ENCODE measurements around the gene IRAK3. TPM values are rescaled to one million over a fixed set of nuclear protein-coding genes. Genes with fewer than 3 reads are reported as not detected.

Gene IRAK3
- total RNA-seq, 4 donors from 2014 or later = 4.3 to 7.8 (median 5.4) TPM

DNA sequence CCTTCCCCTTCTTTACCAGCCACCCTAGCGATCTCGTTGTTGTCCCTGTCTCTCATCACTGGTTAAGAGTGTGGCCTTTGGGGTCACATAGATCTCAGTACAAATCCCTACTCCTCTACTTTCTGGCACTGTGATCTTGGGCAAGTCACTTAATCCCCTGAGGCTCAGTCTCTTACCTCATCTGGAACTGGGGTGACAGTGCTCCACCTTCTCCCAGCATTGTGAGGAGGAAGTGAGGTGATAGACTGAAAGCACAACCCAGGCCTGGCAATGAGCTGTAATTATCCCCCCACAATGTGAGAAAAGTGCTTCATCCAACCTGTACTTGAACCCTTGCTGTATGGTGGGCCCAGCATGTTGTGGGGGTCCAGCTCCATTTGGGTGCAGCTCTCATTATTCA lies 48.0 kb downstream of the IRAK3 start:
- Histone ChIP-seq H3K4me3 (no peak overlapping the region), H3K4me1 (peaks cover 0 to 6% of the 10 kb centered on the region in 2 donors), H3K9me3 (no peaks in the 10 kb centered on the region), H3K36me3 (no peaks in the 10 kb centered on the region), H3K27ac (no peak overlapping the region), H3K27me3 (peaks cover 0 to 3% (median 0%) of the 10 kb centered on the region in 3 donors)
- DNase-seq (no peak), ATAC-seq (no peak)
- in situ Hi-C loops (cut with MboI; ENCODE audit: low sequenced_read_pairs in 4 of 4) = no loop called here
- TF ChIP-seq, protein P1, sequence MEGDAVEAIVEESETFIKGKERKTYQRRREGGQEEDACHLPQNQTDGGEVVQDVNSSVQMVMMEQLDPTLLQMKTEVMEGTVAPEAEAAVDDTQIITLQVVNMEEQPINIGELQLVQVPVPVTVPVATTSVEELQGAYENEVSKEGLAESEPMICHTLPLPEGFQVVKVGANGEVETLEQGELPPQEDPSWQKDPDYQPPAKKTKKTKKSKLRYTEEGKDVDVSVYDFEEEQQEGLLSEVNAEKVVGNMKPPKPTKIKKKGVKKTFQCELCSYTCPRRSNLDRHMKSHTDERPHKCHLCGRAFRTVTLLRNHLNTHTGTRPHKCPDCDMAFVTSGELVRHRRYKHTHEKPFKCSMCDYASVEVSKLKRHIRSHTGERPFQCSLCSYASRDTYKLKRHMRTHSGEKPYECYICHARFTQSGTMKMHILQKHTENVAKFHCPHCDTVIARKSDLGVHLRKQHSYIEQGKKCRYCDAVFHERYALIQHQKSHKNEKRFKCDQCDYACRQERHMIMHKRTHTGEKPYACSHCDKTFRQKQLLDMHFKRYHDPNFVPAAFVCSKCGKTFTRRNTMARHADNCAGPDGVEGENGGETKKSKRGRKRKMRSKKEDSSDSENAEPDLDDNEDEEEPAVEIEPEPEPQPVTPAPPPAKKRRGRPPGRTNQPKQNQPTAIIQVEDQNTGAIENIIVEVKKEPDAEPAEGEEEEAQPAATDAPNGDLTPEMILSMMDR (IDR thresholded peaks at IDR 0.05 in 4 of 5, conservative IDR thresholded peaks at IDR 0.05 in 1 of 5) = no peak
- TF ChIP-seq POLR2A (IDR thresholded peaks at IDR 0.05) = no peak
- intact Hi-C loops (cut with DNase I; ENCODE audit: low total_unique reads) = loop anchor here (10.0 kb wide), 1 partner anchor 82 kb away; no protein-coding TSS in a partner anchor

DNA sequence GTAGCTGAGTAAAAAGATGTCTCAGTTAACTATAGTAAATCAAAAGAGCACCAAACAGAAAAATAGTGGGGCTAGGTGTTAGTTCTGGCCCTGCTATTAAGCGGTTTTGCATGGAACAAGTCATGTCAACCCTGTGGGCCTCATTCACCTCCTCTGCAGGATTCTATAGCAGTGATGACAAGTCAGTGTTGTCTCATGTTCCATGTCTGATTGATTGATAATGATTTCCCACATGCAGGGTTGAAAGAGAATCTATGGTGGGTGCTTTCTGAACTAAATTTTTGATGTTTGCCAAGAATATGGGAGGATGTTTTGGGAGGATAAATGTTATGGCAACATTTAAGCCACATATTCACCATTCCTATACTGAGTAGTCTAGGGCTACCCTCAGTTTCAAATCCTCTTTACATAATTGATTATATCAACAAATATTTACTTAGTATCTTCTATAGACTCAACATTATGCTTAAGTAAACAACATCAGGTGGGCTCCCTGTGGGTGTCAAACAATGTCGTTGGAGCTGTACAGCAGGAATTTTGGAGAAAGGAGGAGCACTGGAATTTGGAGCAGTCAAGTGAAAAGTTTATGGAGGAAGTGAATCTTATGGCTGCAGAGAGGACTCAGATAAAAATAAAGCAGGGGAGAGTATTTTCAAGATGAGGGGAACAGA lies 48.6 kb downstream of the IRAK3 start:
- TF ChIP-seq, protein P1 (IDR thresholded peaks at IDR 0.05 in 4 of 5, conservative IDR thresholded peaks at IDR 0.05 in 1 of 5) = no peak
- no peak for TF ChIP-seq POLR2A (IDR thresholded peaks at IDR 0.05)
- ATAC-seq (no peak), DNase-seq (no peak)
- peaks cover 0 to 6% of the 10 kb centered on the region in 2 donors for H3K4me1 ChIP-seq
- no peaks in the 10 kb centered on the region for H3K36me3 ChIP-seq
- no peak overlapping the region for H3K4me3 ChIP-seq
- no peak overlapping the region for H3K27ac ChIP-seq
- intact Hi-C loops (cut with DNase I; ENCODE audit: low total_unique reads) = loop anchor here (10.0 kb wide), 1 partner anchor 83 kb away; no protein-coding TSS in a partner anchor
- in situ Hi-C loops (cut with MboI; ENCODE audit: low sequenced_read_pairs in 4 of 4) = no loop called here
- H3K27me3 ChIP-seq = peaks cover 0 to 3% (median 0%) of the 10 kb centered on the region in 3 donors
- no peaks in the 10 kb centered on the region for H3K9me3 ChIP-seq

DNA sequence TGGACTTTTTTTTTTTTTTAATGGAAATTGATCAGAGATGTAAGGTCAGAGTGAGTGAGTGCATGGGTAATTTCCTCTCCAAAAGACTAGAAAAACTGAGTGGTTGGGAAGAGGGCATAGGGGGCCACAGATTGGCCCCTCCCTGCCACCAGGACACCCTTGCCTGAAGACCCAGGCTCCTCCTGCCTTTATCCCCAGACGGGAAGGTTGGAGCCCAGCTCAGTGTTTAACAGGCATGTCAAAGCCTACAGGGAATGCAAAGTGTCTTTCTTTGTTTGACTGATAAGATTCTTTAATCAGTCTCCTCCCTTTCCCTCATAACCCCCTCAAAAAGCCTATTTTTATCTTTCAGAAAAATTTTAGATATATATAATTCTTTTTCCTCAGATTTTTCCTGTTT lies 50.3 kb downstream of the IRAK3 start:
- Histone ChIP-seq H3K9me3 (no peaks in the 10 kb centered on the region), H3K27ac (no peak overlapping the region), H3K27me3 (peaks cover 0 to 3% (median 0%) of the 10 kb centered on the region in 3 donors), H3K4me1 (peaks cover 0 to 6% of the 10 kb centered on the region in 2 donors), H3K4me3 (no peak overlapping the region), H3K36me3 (no peaks in the 10 kb centered on the region)
- intact Hi-C loops (cut with DNase I; ENCODE audit: low total_unique reads) (loop anchor here (10.0 kb wide), 1 partner anchor 84 kb away; no protein-coding TSS in a partner anchor), in situ Hi-C loops (cut with MboI; ENCODE audit: low sequenced_read_pairs in 4 of 4) (no loop called here)
- ATAC-seq (no peak), DNase-seq (no peak)
- TF ChIP-seq POLR2A (IDR thresholded peaks at IDR 0.05) = no peak
- TF ChIP-seq, protein P1 (IDR thresholded peaks at IDR 0.05 in 4 of 5, conservative IDR thresholded peaks at IDR 0.05 in 1 of 5) = no peak

DNA sequence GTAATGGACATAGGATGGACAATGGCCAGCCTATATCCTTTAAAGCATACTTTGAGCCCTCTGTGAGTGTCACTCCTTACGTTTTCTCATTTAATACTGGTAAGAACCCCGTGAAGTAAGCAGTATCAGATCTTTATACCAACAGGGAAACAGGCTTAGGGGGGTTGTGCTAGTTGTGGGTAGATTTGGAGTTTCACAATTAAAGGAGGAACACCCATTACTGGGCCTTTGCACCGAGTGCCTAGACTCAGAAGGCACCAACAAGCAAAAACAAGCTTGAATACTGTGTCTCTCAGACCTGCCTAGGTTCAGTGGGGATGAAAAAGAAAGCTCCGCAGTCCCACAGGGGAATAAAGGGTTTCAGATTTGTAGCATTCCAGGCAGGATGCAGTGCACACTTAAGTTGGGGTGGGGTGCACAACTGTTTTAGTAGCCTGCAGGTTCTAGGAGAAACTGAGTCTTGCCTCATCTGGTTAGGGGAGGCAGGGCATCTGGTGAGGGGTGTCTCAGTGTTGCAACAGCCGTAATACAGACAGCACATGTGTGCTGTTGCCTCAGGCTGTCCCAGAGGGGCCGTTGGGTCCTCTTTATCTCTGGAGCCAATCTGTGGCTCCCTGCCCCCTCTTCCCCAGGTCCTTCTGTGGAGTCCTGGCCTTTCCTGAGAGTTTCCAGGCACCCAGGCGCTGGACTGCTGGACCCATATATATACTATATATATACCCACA lies 51.2 kb downstream of the IRAK3 start:
- Histone ChIP-seq H3K4me1 (peaks cover 0 to 6% of the 10 kb centered on the region in 2 donors), H3K9me3 (no peaks in the 10 kb centered on the region), H3K4me3 (no peak overlapping the region), H3K27me3 (peaks cover 0 to 3% (median 0%) of the 10 kb centered on the region in 3 donors), H3K36me3 (no peaks in the 10 kb centered on the region), H3K27ac (no peak overlapping the region)
- no peak for TF ChIP-seq POLR2A (IDR thresholded peaks at IDR 0.05)
- TF ChIP-seq, protein P1 (IDR thresholded peaks at IDR 0.05 in 4 of 5, conservative IDR thresholded peaks at IDR 0.05 in 1 of 5) = no peak
- intact Hi-C loops (cut with DNase I; ENCODE audit: low total_unique reads) (no loop called here), in situ Hi-C loops (cut with MboI; ENCODE audit: low sequenced_read_pairs in 4 of 4) (no loop called here)
- ATAC-seq (no peak), DNase-seq (no peak)

All from gastrocnemius medialis (tissue), 4 donors.